Activated T-cell treated with anti-CD3 and anti-CD28 coated beads, Interleukin-2, amount 50 U/mL, for 24 hours (primary cell): ENCODE results near the gene GLS2.
A peak's percentile ranks its signal among the peaks of the same experiment; 100 is the strongest.
"Not testable (repeated sequence)": the region's sequence is repeated elsewhere in the genome, so short reads cannot be mapped to it uniquely, and the experiment has no call there.

Experiments used
- DNase-seq: peaks from one replicate; pipeline ENCODE4 v3.0.0-alpha.2; 2020
- H3K27ac Mint-ChIP-seq: 2 replicates; pipeline ENCODE4 v1.8.0; 2020; ENCODE audit warnings: mild to moderate bottlenecking, mixed read lengths
- H3K27me3 Mint-ChIP-seq: 2 replicates; pipeline ENCODE4 v1.8.0; 2020; ENCODE audit warnings: mixed read lengths
- H3K36me3 Mint-ChIP-seq: 2 replicates; pipeline ENCODE4 v1.8.0; 2020; ENCODE audit warnings: low read depth, mixed read lengths
- H3K4me1 Mint-ChIP-seq: 2 replicates; pipeline ENCODE4 v1.8.0; 2020; ENCODE audit warnings: low read depth, mixed read lengths
- H3K4me3 Mint-ChIP-seq: 2 replicates; pipeline ENCODE4 v1.8.0; 2020; ENCODE audit warnings: mild to moderate bottlenecking, moderate library complexity, mixed read lengths
- H3K9me3 Mint-ChIP-seq: 2 replicates; pipeline ENCODE4 v1.8.0; 2020; ENCODE audit warnings: mixed read lengths

Gene GLS2

GRCh38 chr12:56488041-56488955 lies at the start of gene GLS2:
Gene GLS2 (minus strand): TSS chr12:56488161. CDS start chr12:56488118, 43 bp downstream.
- Mint-ChIP-seq H3K27ac (peak within 1 kb of the TSS; percentile 39), H3K27me3 (peaks cover 46% of the 10 kb centered on the region), H3K4me3 (peak within 1 kb of the TSS; percentile 78), H3K9me3 (peaks cover 5% of the 10 kb centered on the region), H3K4me1 (peaks cover 21% of the 10 kb centered on the region), H3K36me3 (no peaks in the 10 kb centered on the region)
- DNase-seq: peak; percentile 83

- Mint-ChIP-seq H3K9me3 (no peaks in the 10 kb centered on the region), H3K27me3 (no peaks in the 10 kb centered on the region), H3K4me1 (peaks cover 1% of the 10 kb centered on the region), H3K4me3 (no peak overlapping the region), H3K36me3 (no peaks in the 10 kb centered on the region), H3K27ac (no peak overlapping the region)
- no peak for DNase-seq
Measured at GRCh38 chr12:56537546-56537945, 49.6 kb upstream of the GLS2 start.

- Mint-ChIP-seq H3K27me3 (no peaks in the 10 kb centered on the region), H3K4me3 (no peak overlapping the region), H3K27ac (no peak overlapping the region), H3K4me1 (no peaks in the 10 kb centered on the region), H3K36me3 (no peaks in the 10 kb centered on the region), H3K9me3 (no peaks in the 10 kb centered on the region)
- no peak for DNase-seq
Measured at GRCh38 chr12:56530390-56531055, 42.6 kb upstream of the GLS2 start.

- H3K4me3 Mint-ChIP-seq: no peak overlapping the region
- no peak for DNase-seq
- H3K36me3 Mint-ChIP-seq: no peaks in the 10 kb centered on the region
- no peaks in the 10 kb centered on the region for H3K4me1 Mint-ChIP-seq
- no peak overlapping the region for H3K27ac Mint-ChIP-seq
- no peaks in the 10 kb centered on the region for H3K9me3 Mint-ChIP-seq
- no peaks in the 10 kb centered on the region for H3K27me3 Mint-ChIP-seq
Measured at GRCh38 chr12:56529656-56530055, 41.7 kb upstream of the GLS2 start.

- no peaks in the 10 kb centered on the region for H3K27me3 Mint-ChIP-seq
- no peaks in the 10 kb centered on the region for H3K4me1 Mint-ChIP-seq
- no peaks in the 10 kb centered on the region for H3K9me3 Mint-ChIP-seq
- H3K36me3 Mint-ChIP-seq: no peaks in the 10 kb centered on the region
- DNase-seq: no peak
- no peak overlapping the region for H3K4me3 Mint-ChIP-seq
- no peak overlapping the region for H3K27ac Mint-ChIP-seq
Measured at GRCh38 chr12:56528846-56529245, 40.9 kb upstream of the GLS2 start.

GRCh38 chr12:56522411-56523193 lies 34.6 kb upstream of the GLS2 start:
- Mint-ChIP-seq H3K27me3 (no peaks in the 10 kb centered on the region), H3K27ac (peak overlapping the region; percentile 35), H3K9me3 (no peaks in the 10 kb centered on the region), H3K36me3 (no peaks in the 10 kb centered on the region), H3K4me3 (peak overlapping the region; percentile 79), H3K4me1 (peaks cover 34% of the 10 kb centered on the region)
- DNase-seq: no peak

GRCh38 chr12:56521590-56522371 lies 33.8 kb upstream of the GLS2 start, which contains the start of gene RBMS2:
Gene RBMS2 (plus strand): TSS chr12:56521820. CDS start chr12:56522024, 204 bp downstream.
- no peaks in the 10 kb centered on the region for H3K9me3 Mint-ChIP-seq
- no peaks in the 10 kb centered on the region for H3K27me3 Mint-ChIP-seq
- no peaks in the 10 kb centered on the region for H3K36me3 Mint-ChIP-seq
- DNase-seq: no peak
- peak within 1 kb of the TSS; percentile 79 for H3K4me3 Mint-ChIP-seq
- H3K4me1 Mint-ChIP-seq: peaks cover 34% of the 10 kb centered on the region
- H3K27ac Mint-ChIP-seq: peak within 1 kb of the TSS; percentile 35

GRCh38 chr12:56521209-56521589 lies 33.2 kb upstream of the GLS2 start:
- DNase-seq: no peak
- no peaks in the 10 kb centered on the region for H3K27me3 Mint-ChIP-seq
- no peaks in the 10 kb centered on the region for H3K9me3 Mint-ChIP-seq
- H3K36me3 Mint-ChIP-seq: no peaks in the 10 kb centered on the region
- H3K27ac Mint-ChIP-seq: peak overlapping the region; percentile 35
- H3K4me3 Mint-ChIP-seq: peak overlapping the region; percentile 79
- peaks cover 34% of the 10 kb centered on the region for H3K4me1 Mint-ChIP-seq

GRCh38 chr12:56520506-56520905 lies 32.5 kb upstream of the GLS2 start:
- no peak overlapping the region for H3K4me3 Mint-ChIP-seq
- peaks cover 34% of the 10 kb centered on the region for H3K4me1 Mint-ChIP-seq
- no peaks in the 10 kb centered on the region for H3K27me3 Mint-ChIP-seq
- no peak overlapping the region for H3K27ac Mint-ChIP-seq
- H3K9me3 Mint-ChIP-seq: no peaks in the 10 kb centered on the region
- no peaks in the 10 kb centered on the region for H3K36me3 Mint-ChIP-seq
- DNase-seq: no peak

GRCh38 chr12:56520048-56520447 lies 32.1 kb upstream of the GLS2 start:
- Mint-ChIP-seq H3K27me3 (no peaks in the 10 kb centered on the region), H3K4me1 (peaks cover 34% of the 10 kb centered on the region), H3K36me3 (no peaks in the 10 kb centered on the region), H3K27ac (no peak overlapping the region), H3K9me3 (no peaks in the 10 kb centered on the region), H3K4me3 (no peak overlapping the region)
- DNase-seq: no peak

- no peak for DNase-seq
- Mint-ChIP-seq H3K36me3 (no peaks in the 10 kb centered on the region), H3K27me3 (no peaks in the 10 kb centered on the region), H3K27ac (no peak overlapping the region), H3K4me1 (peaks cover 34% of the 10 kb centered on the region), H3K9me3 (no peaks in the 10 kb centered on the region), H3K4me3 (no peak overlapping the region)
Measured at GRCh38 chr12:56518570-56518969, 30.6 kb upstream of the GLS2 start.

- no peak for DNase-seq
- Mint-ChIP-seq H3K36me3 (no peaks in the 10 kb centered on the region), H3K27me3 (no peaks in the 10 kb centered on the region), H3K4me1 (peaks cover 32% of the 10 kb centered on the region), H3K27ac (no peak overlapping the region), H3K9me3 (no peaks in the 10 kb centered on the region), H3K4me3 (no peak overlapping the region)
Measured at GRCh38 chr12:56517854-56518253, 29.9 kb upstream of the GLS2 start.

GRCh38 chr12:56514014-56514318 lies 26.0 kb upstream of the GLS2 start:
- H3K27ac Mint-ChIP-seq, H3K27me3 Mint-ChIP-seq, DNase-seq, H3K4me1 Mint-ChIP-seq, H3K9me3 Mint-ChIP-seq, H3K4me3 Mint-ChIP-seq, H3K36me3 Mint-ChIP-seq: not testable (repeated sequence)

GRCh38 chr12:56510786-56511185 lies 22.8 kb upstream of the GLS2 start:
- Mint-ChIP-seq H3K27ac (no peak overlapping the region), H3K27me3 (peaks cover 4% of the 10 kb centered on the region), H3K36me3 (no peaks in the 10 kb centered on the region), H3K4me3 (no peak overlapping the region), H3K9me3 (no peaks in the 10 kb centered on the region), H3K4me1 (peaks cover 1% of the 10 kb centered on the region)
- no peak for DNase-seq
